GM12864 (cell line): ENCODE results near the gene FAM237A.

Source experiments
- DNase-seq: peaks from one replicate; pipeline ENCODE4 v3.0.0-alpha.2; 2011; ENCODE audit warnings: low read depth
- H3K4me3 ChIP-seq: 2 replicates; pipeline ENCODE4 v1.5.1; 2011; ENCODE audit warnings: mild to moderate bottlenecking, low read depth, low read length, control low read depth
- TF ChIP-seq, protein P1 (sequence below): IDR thresholded peaks from 2 replicates; pipeline ENCODE4 v1.5.1; 2011; ENCODE audit warnings: low read depth, mild to moderate bottlenecking, moderate library complexity, low read length, control low read depth, inconsistent platforms; ENCODE audit errors: missing control alignments

FAM237A gene

DNA sequence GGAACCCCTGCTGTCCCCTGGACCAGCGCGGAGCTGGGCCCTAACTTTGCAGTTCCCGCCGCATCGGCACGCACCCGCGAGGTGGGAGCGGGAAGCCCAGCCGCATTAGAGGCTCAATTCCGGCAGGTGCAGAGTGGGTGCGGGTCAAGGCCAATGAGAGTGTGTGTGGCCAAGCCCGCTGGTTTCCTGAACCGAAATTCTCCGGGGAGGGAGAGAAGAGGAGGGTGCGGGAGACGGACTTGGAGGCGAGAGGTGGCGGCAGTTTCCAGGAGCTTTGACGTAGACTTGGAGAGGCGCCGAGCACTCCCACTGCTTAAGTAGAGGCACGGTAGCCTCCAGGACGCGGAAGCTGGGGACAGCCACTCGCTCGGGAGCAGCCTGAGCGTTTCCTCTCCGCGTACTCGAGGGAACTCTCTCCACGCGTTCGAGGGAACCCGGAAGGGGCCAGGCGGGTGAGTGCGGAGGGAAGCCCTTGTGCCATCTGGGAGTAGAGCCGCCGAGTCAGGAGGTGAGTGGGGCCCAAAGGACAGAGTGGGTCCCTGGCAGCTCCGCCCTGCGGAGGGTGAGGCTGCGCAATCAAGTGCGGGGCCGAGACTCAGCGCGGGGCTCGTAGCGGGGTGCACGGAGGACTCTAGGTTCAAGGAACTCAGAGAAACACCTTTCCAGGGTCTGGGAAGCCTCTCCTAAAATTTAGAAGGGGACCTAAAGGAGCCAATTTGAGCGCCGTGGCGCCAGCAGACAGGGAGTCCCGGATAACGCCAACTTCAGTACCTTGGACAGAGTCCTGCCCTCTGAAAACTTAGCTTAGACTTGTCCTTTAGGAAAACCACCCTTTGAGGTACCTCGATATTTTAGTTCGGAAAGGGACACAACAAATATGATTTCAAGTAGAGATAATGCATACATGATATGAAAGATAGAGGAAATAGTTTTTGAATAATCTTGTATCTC, at the start of gene FAM237A:
Gene FAM237A (plus strand): TSS at position 413 of the 951 bp plus-strand sequence. CDS start 1,750 bp downstream, outside the sequence.
- no peak within 1 kb of the TSS for H3K4me3 ChIP-seq
- DNase-seq: no peak
- TF ChIP-seq, protein P1, sequence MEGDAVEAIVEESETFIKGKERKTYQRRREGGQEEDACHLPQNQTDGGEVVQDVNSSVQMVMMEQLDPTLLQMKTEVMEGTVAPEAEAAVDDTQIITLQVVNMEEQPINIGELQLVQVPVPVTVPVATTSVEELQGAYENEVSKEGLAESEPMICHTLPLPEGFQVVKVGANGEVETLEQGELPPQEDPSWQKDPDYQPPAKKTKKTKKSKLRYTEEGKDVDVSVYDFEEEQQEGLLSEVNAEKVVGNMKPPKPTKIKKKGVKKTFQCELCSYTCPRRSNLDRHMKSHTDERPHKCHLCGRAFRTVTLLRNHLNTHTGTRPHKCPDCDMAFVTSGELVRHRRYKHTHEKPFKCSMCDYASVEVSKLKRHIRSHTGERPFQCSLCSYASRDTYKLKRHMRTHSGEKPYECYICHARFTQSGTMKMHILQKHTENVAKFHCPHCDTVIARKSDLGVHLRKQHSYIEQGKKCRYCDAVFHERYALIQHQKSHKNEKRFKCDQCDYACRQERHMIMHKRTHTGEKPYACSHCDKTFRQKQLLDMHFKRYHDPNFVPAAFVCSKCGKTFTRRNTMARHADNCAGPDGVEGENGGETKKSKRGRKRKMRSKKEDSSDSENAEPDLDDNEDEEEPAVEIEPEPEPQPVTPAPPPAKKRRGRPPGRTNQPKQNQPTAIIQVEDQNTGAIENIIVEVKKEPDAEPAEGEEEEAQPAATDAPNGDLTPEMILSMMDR: no peak

DNA sequence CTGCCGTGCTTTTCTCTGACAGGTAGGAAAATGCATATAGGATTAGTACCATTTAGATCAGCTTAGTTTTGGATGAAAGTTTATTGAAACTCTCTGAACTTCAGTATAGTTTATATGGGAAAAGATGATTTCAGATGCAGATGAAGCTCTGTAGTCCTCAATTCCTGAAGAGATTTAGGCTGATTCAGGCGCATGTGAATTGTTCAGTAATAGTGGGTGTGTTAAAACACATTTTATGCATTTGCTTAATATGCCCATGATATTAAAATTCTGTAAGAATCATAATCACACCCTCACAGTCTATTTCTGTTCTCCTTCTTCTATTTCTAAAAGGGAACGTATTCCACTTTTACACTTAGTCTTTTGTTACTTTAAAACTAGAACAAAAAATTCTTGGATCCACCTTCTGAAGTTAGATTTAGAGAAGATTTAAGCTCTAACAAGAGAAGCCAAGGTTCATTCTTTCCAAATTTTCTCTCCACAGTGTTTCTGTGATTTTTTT, 44.5 kb upstream of the FAM237A start:
- no peak overlapping the region for H3K4me3 ChIP-seq
- TF ChIP-seq, protein P1: no peak
- DNase-seq: no peak

DNA sequence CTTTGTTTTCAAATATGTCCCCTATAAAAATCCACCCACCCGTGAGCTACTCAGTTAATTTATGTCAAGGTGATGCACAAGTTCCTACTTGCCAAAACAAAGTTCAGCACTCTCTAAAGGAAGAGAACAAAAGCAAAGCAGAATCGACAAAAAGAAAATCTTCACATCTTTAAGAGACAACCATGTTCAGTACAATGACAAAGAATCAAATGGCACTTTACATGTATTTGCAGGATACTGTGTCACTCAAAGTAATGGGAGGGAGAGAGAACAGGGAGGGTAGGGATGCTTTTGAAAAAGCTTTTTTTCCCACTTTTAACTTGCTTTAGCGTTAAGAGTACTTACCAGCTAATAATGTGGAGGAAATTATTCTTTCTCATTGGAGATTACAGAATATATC, 39.0 kb upstream of the FAM237A start:
- H3K4me3 ChIP-seq: no peak overlapping the region
- TF ChIP-seq, protein P1: no peak
- DNase-seq: no peak

DNA sequence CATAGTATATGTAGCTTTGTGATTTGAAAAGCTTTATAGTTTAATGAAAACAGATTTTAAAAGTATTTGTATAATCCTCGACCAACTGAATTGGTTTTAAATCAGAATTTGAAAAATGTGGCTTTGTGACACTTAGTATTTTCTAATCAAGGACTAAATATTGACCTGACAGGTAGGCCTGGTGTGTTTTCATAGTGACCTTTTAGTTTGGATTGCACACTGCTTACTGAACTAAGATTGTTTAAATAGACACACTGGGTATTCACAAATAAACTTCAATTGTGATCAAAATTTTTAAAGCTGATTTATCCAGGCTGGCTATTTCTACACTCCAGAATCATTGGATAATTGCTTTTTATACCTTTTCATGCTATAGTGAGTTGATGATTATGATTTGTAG, 31.8 kb upstream of the FAM237A start:
- DNase-seq: no peak
- H3K4me3 ChIP-seq: no peak overlapping the region
- TF ChIP-seq, protein P1: no peak

DNA sequence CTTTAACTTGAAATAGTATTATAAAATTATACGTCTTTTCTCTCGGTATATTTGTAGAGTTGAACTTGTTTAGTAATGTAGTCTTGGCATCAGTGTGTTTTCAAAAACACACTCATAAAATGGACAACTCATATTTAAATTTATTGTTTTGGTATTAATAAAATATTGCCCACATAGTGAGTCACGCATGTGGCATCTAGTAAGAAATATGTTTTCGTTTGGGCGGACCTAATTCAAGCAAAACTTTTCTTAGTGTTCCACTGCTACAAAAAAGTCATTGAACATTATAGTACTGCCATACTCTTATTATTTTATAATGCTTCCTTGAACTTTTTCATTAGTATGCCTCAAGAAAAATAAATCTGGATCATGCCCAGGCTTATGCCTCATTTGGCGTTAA, 31.1 kb upstream of the FAM237A start:
- no peak for DNase-seq
- TF ChIP-seq, protein P1: no peak
- no peak overlapping the region for H3K4me3 ChIP-seq

DNA sequence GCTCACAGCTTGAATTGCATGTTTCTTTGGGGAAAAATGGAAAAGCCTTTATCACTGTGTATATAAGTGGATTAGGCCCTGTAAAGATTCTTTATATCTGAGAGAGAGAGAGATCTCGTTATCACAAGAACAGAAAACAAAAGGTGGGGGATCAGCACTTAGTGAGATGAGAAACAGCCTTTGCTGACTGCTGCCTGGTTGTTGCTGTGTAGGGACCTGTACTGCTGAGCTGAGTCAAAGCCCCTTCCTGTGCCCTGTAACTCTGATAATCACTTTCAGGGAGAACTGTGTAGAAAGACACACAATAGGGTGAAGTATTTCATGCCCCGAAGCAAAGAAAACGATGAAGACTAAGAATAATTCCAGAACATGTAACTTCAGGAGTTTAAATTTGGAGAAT, 30.6 kb upstream of the FAM237A start:
- TF ChIP-seq, protein P1: no peak
- no peak overlapping the region for H3K4me3 ChIP-seq
- no peak for DNase-seq

DNA sequence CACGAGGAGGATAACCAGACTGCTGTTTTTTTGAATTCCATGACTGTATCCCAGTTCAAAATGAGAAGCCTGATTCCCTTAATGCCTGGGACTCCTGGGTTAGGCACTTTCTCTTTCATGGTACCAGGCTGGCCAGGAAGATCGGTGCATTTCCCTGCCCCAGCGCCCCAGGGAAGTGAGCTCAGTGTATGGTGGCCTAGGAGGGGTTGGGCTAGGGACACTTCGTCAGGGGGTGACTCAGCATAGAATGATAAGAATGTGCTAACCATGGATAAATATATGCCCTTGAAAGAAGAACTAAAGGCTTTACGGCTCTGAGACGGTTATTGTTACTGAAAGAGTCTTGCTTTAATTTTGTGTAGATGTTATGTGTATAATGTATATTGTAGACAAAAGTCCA, 27.5 kb upstream of the FAM237A start:
- H3K4me3 ChIP-seq: no peak overlapping the region
- no peak for DNase-seq
- TF ChIP-seq, protein P1: no peak
